ENCODE data around the gene MC5R.
"Not testable (repeated sequence)": the region's sequence is repeated elsewhere in the genome, so short reads cannot be mapped to it uniquely, and the experiment has no call there.

The MC5R gene

GRCh38 chr18:13849791-13850190 is 25.8 kb downstream of the MC5R start:
- DNase-seq (ENCODE audit: low read depth), result no peak

GRCh38 chr18:13862898-13863297 is 38.9 kb downstream of the MC5R start:
- DNase-seq (ENCODE audit: low read depth), result not testable (repeated sequence)

GRCh38 chr18:13868501-13869271 is 44.7 kb downstream of the MC5R start:
- no peak for DNase-seq (ENCODE audit: low read depth)

GRCh38 chr18:13871701-13872100 is 47.8 kb downstream of the MC5R start:
- DNase-seq (ENCODE audit: low read depth), result no peak

- no peak for DNase-seq (ENCODE audit: low read depth)
Observed at GRCh38 chr18:13872373-13872772, 48.4 kb downstream of the MC5R start.

- no peak for DNase-seq (ENCODE audit: low read depth)
Observed at GRCh38 chr18:13872932-13873331, 49.0 kb downstream of the MC5R start.

- DNase-seq (ENCODE audit: low read depth), result no peak
Observed at GRCh38 chr18:13874558-13874957, 50.6 kb downstream of the MC5R start.

Data from GM04503 (cell line).